Stomach (tissue), 4 donors: ENCODE measurements around the gene RPL10A.

Experiments
- POLR2A ChIP-seq, 4 donors: fragments of 450-650 bp; IDR thresholded peaks; one replicate each; pipeline ENCODE4 v1.6.1; 2016; ENCODE audit warnings: antibody characterized with exemption in 4 of 4, control low read depth in 2 of 4, mild to moderate bottlenecking in 1 of 4, moderate library complexity in 1 of 4
- POLR2AphosphoS5 ChIP-seq, 3 donors: sonication (generic); formaldehyde crosslinking; IDR thresholded peaks; one replicate each; pipeline ENCODE4 v1.6.1; 2016; ENCODE audit warnings: antibody characterized with exemption in 3 of 3
- TF ChIP-seq, protein P1 (sequence below), 7 experiments: fragments of 450-650 bp in 4 of 7; fragments of 200-600 bp in 3 of 7; sonication (generic) in 3 of 7; IDR thresholded peaks; one replicate each; pipeline ENCODE4 v1.5.1; 2016 to 2019; ENCODE audit warnings: antibody characterized with exemption in 7 of 7, control low read depth in 2 of 7, mild to moderate bottlenecking in 1 of 7

DNA sequence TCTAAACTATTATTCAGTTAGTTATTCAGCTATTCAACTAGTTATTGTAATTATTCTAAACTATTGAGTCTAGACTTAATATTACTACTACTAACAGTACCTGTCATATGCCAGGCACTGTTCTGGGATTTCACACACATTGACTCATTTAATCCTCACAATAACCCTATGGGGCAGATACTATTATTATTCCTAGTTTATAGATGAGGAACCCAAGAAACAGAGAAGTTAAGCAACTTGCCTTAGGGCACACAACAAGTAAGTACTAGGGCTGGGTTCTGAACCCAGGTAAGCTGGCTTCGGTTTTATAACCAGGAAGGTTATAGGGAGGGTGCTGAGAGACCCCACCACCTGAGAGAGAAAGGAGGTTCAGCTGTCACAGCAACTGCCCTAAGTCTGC lies 20.9 kb downstream of the RPL10A start:
- TF ChIP-seq, protein P1, sequence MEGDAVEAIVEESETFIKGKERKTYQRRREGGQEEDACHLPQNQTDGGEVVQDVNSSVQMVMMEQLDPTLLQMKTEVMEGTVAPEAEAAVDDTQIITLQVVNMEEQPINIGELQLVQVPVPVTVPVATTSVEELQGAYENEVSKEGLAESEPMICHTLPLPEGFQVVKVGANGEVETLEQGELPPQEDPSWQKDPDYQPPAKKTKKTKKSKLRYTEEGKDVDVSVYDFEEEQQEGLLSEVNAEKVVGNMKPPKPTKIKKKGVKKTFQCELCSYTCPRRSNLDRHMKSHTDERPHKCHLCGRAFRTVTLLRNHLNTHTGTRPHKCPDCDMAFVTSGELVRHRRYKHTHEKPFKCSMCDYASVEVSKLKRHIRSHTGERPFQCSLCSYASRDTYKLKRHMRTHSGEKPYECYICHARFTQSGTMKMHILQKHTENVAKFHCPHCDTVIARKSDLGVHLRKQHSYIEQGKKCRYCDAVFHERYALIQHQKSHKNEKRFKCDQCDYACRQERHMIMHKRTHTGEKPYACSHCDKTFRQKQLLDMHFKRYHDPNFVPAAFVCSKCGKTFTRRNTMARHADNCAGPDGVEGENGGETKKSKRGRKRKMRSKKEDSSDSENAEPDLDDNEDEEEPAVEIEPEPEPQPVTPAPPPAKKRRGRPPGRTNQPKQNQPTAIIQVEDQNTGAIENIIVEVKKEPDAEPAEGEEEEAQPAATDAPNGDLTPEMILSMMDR (IDR thresholded peaks at IDR 0.05) = no peak
- TF ChIP-seq POLR2A (IDR thresholded peaks at IDR 0.05) = no peak
- TF ChIP-seq POLR2AphosphoS5 (IDR thresholded peaks at IDR 0.05) = no peak
